ENCODE measurements around the gene ARAP2. TPM values are rescaled to one million over a fixed set of nuclear protein-coding genes. Genes with fewer than 3 reads are reported as not detected.
A peak's percentile ranks its signal among the peaks of the same experiment; 100 is the strongest.

ARAP2 gene
- total RNA-seq, 1 experiment from 2014 or later: 12.5 TPM

GRCh38 chr4:36224972-36225903, 19.1 kb downstream of the ARAP2 start:
- intact Hi-C loops (cut with micrococcal nuclease): no loop called here
- CTCF ChIA-PET: no interaction called here

GRCh38 chr4:36222702-36223101, 21.6 kb downstream of the ARAP2 start:
- Histone ChIP-seq H3K9me3 (ENCODE audit: low read length) (no peaks in the 10 kb centered on the region), H3K79me2 (ENCODE audit: low read length) (peaks cover 51% of the 10 kb centered on the region), H3K9me2 (replicated peaks; ENCODE audit: low read length) (no peaks in the 10 kb centered on the region), H3K27me3 (ENCODE audit: low read length) (no peaks in the 10 kb centered on the region), H4K20me1 (ENCODE audit: low read length) (0 out of 2 replicates have a peak, but pooled peaks cover 5% of the 10 kb centered on the region), H3K4me2 (ENCODE audit: low read length) (no peak overlapping the region), H3K27ac (ENCODE audit: low read length) (no peak overlapping the region), H3K9ac (ENCODE audit: low read length) (no peak overlapping the region), H2AFZ (ENCODE audit: low read length) (no peak overlapping the region), H3K4me1 (ENCODE audit: insufficient read depth, low read length) (peaks cover 34% of the 10 kb centered on the region), H3K36me3 (ENCODE audit: low read depth, low read length) (no peaks in the 10 kb centered on the region), H3K4me3 (ENCODE audit: low read length) (no peak overlapping the region), H3F3A (ENCODE audit: low read length, unreplicated experiment) (no peaks in the 10 kb centered on the region)
- intact Hi-C loops (cut with micrococcal nuclease): no loop called here
- DNase-seq (peak; percentile 37), ATAC-seq (peak; percentile 33; the same call in 1 of the 2 replicates)
- BruUV-seq (replicated peaks): no TSS peak
- ChIA-PET CTCF (interaction anchor here (1.0 kb wide), 1 partner anchor 177 kb away, joined by 4 read pairs; no protein-coding TSS in a partner anchor), POLR2A (ENCODE audit: unreplicated experiment) (no interaction called here)
- TF ChIP-seq CTCF (conservative IDR thresholded peaks at IDR 0.05; ENCODE audit: low read depth, low read length): no peak
- TF ChIP-seq EZH2phosphoT487 (IDR thresholded peaks at IDR 0.05; ENCODE audit: borderline replicate concordance, low read length): no peak
- no peak for TF ChIP-seq EZH2 (IDR thresholded peaks at IDR 0.05; ENCODE audit: low read length, unreplicated experiment)

More at GRCh38 chr4:36224972-36225903, 19.1 kb downstream of the ARAP2 start:
- no peak overlapping the region for H3K4me2 ChIP-seq (ENCODE audit: low read length)
- no peak overlapping the region for H3K27ac ChIP-seq (ENCODE audit: low read length)
- DNase-seq (peak; percentile 8), ATAC-seq (peak; percentile 72)
- H3K36me3 ChIP-seq (ENCODE audit: low read depth, low read length): no peaks in the 10 kb centered on the region
- no peaks in the 10 kb centered on the region for H3K27me3 ChIP-seq (ENCODE audit: low read length)
- BruUV-seq (replicated peaks): no TSS peak
- H3K9me3 ChIP-seq (ENCODE audit: low read length): no peaks in the 10 kb centered on the region
- no peaks in the 10 kb centered on the region for H3K9me2 ChIP-seq (replicated peaks; ENCODE audit: low read length)
- TF ChIP-seq CTCF (conservative IDR thresholded peaks at IDR 0.05; ENCODE audit: low read depth, low read length) (no peak), EZH2 (IDR thresholded peaks at IDR 0.05; ENCODE audit: low read length, unreplicated experiment) (no peak), EZH2phosphoT487 (IDR thresholded peaks at IDR 0.05; ENCODE audit: borderline replicate concordance, low read length) (no peak)
- no peaks in the 10 kb centered on the region for H4K20me1 ChIP-seq (ENCODE audit: low read length)
- POLR2A ChIA-PET (ENCODE audit: unreplicated experiment): interaction anchor here (0.7 kb wide), 1 partner anchor 18 kb away, joined by 9 read pairs; no protein-coding TSS in a partner anchor
- H3K9ac ChIP-seq (ENCODE audit: low read length): no peak overlapping the region
- H2AFZ ChIP-seq (ENCODE audit: low read length): no peak overlapping the region
- H3F3A ChIP-seq (ENCODE audit: low read length, unreplicated experiment): no peaks in the 10 kb centered on the region
- H3K79me2 ChIP-seq (ENCODE audit: low read length): peaks cover 40% of the 10 kb centered on the region
- no peak overlapping the region for H3K4me3 ChIP-seq (ENCODE audit: low read length)
- H3K4me1 ChIP-seq (ENCODE audit: insufficient read depth, low read length): peaks cover 35% of the 10 kb centered on the region

- Histone ChIP-seq H3K4me3 (ENCODE audit: low read length) (no peak overlapping the region), H3K79me2 (ENCODE audit: low read length) (peaks cover 57% of the 10 kb centered on the region), H3K36me3 (ENCODE audit: low read depth, low read length) (no peaks in the 10 kb centered on the region), H2AFZ (ENCODE audit: low read length) (no peak overlapping the region), H3K27ac (ENCODE audit: low read length) (no peak overlapping the region), H3K9ac (ENCODE audit: low read length) (no peak overlapping the region), H3K9me2 (replicated peaks; ENCODE audit: low read length) (no peaks in the 10 kb centered on the region), H3F3A (ENCODE audit: low read length, unreplicated experiment) (no peaks in the 10 kb centered on the region), H3K27me3 (ENCODE audit: low read length) (no peaks in the 10 kb centered on the region), H3K4me1 (ENCODE audit: insufficient read depth, low read length) (peaks cover 21% of the 10 kb centered on the region), H3K4me2 (ENCODE audit: low read length) (no peak overlapping the region), H4K20me1 (ENCODE audit: low read length) (0 out of 2 replicates have a peak, but pooled peaks cover 5% of the 10 kb centered on the region), H3K9me3 (ENCODE audit: low read length) (no peaks in the 10 kb centered on the region)
- ChIA-PET CTCF (no interaction called here), POLR2A (ENCODE audit: unreplicated experiment) (no interaction called here)
- intact Hi-C loops (cut with micrococcal nuclease): no loop called here
- ATAC-seq (no peak), DNase-seq (no peak)
- no TSS peak for BruUV-seq (replicated peaks)
- no peak for TF ChIP-seq CTCF (conservative IDR thresholded peaks at IDR 0.05; ENCODE audit: low read depth, low read length)
- no peak for TF ChIP-seq EZH2 (IDR thresholded peaks at IDR 0.05; ENCODE audit: low read length, unreplicated experiment)
- TF ChIP-seq EZH2phosphoT487 (IDR thresholded peaks at IDR 0.05; ENCODE audit: borderline replicate concordance, low read length): no peak
These were observed 23.5 kb downstream of the ARAP2 start for GRCh38 chr4:36220776-36221175.

Data from PC-3 (cell line).